Stimulated activated CD4-positive, alpha-beta T cell treated with anti-CD3 and anti-CD28 coated beads, Interleukin-4, amount 100 ng/mL, for 48 hours (primary cell): ENCODE results near the gene KIR2DL3.
"Not testable (repeated sequence)": the region's sequence is repeated elsewhere in the genome, so short reads cannot be mapped to it uniquely, and the experiment has no call there.

Experiments
- DNase-seq, 2 donors: peaks; one replicate each; pipeline ENCODE4 v3.0.0-alpha.2; 2020; ENCODE audit warnings: low read depth in 2 of 2

KIR2DL3 gene

DNA sequence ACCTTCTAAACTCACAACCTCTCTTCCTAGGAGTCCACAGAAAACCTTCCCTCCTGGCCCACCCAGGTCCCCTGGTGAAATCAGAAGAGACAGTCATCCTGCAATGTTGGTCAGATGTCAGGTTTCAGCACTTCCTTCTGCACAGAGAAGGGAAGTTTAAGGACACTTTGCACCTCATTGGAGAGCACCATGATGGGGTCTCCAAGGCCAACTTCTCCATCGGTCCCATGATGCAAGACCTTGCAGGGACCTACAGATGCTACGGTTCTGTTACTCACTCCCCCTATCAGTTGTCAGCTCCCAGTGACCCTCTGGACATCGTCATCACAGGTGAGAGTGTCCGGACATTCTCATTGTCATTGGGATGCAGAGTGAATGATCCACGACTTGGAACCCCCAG is 3.6 kb downstream of the KIR2DL3 start:
- not testable (repeated sequence) for DNase-seq

DNA sequence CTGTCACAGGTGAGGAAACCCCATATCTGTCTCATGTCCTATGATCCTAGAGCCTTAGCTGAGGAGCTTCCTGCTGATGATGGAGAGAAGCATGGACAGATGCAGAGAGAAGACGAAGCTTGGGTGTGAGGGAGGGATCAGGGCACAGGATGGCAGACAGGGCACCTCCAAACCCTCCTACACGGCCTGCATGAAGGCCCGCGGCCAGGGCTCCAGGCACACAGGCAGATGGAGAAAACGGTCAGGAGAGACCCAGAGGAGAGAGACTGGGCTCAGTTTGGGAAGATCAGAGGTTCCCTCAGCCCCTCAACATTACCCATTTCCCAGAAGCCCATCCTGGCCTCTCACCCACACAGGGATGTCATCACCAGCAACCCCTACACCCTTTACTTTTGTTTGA is 5.8 kb downstream of the KIR2DL3 start:
- not testable (repeated sequence) for DNase-seq

DNA sequence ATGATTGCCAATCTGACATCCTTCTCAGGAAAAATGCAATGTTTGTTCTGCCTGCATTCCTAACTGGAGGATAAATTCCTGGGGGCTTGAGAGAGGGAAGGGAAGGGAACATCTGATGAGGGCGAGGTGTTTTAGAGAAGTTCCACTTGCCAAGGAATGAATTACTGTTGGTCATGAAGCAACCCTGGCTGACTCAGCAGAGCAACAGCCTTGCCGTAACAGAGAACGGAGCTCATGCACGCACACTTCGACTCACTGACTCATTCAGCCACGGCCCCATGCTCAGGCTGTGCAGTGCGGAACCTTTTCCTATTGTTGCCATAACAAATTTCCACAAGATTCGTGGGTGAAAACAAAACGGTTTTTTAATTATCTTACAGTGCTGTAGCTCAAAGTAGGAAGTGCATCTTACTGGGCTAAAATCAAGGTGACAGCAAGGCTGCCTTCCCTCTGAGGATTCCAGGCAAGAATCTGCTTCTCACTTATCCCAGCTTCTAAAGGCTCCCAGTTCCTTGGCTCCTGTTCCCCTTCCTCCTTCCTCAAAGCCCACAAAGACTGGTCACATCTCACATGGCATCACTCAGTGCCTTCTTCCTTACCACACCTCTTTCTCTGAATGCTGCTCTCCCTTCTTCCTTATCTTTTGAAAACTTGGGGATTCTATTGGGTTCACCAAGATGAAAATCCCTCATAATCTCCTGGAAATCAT is 9.5 kb downstream of the KIR2DL3 start:
- DNase-seq: not testable (repeated sequence)

DNA sequence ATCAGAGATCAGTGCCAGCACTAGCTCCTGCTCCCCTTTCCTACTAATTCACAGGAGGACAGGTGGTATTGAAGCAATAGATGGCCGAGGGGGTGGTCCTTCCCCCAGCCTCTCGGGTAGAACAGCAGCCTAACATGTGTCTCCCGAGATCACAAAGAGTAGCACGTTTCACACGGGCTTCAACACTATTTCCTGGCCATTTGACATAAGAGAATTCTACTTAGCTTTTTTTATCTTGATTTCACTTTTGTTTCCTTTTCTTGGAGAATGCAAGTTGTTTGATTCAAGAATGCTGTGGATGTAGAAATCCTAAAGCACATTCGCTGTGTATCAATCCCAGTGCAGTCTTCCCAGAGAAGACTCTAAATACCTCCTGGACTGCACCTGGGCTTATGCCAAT is 12.0 kb downstream of the KIR2DL3 start:
- DNase-seq: not testable (repeated sequence)

DNA sequence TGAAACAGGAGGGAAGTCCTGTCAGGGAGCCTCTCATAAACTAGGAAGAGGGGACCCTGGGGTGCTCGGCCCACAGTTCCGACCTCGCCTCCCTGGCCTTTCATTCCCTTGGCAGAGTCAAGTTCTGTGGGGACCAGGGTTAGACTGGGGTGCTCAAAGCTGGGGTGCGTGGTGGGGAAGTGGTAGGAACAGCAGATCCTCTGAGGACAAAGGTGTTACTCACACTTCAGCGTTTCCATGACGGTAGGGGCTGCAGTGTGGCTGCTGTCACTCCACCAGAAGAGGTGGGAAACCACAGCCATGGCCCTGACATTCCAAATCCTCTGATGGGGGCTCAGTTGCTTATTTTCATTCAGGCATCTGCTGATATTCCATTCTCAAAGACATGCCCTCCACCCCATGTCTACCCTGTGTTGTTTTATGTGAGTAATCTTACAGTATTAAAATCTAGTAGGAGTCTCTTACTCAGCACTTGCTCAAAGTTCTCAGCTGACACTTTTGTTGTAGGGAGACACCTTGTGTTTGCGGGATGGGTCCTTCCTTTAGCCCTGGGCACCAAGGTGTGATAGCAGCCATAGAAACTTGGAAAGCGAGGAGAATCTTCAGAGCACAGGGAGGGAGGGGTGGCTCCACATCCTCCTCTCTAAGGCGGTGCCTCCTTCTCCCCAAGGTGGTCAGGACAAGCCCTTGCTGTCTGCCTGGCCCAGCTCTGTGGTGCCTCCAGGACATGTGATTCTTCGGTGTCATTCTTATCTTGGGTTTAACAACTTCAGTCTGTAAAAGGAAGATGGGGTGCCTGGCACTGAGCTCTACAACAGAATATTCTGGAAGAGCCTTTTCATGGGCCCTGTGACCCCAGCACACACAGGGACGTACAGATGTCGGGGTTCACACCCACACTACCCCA is 18.1 kb downstream of the KIR2DL3 start:
- DNase-seq: not testable (repeated sequence)

DNA sequence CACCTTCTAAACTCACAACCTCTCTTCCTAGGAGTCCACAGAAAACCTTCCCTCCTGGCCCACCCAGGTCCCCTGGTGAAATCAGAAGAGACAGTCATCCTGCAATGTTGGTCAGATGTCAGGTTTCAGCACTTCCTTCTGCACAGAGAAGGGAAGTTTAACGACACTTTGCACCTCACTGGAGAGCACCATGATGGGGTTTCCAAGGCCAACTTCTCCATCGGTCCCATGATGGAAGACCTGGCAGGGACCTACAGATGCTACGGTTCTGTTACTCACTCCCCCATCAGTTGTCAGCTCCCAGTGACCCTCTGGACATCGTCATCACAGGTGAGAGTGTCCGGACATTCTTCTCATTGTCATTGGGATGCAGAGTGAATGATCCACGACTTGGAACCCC is 20.3 kb downstream of the KIR2DL3 start:
- DNase-seq: not testable (repeated sequence)

DNA sequence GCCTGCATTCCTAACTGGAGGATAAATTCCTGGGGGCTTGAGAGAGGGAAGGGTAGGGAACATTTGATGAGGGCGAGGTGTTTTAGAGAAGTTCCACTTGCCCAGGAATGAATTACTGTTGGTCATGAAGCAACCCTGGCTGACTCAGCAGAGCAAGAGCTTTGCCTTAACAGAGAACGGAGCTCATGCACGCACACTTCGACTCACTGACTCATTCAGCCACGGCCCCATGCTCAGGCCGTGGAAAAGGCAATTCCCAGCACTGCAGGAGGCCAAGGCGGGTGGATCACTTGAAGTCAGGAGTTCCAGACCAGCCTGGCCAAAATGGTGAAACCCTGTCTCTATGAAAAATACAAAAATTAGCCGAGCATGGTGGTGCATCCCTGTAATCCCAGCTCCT is 25.9 kb downstream of the KIR2DL3 start:
- DNase-seq: not testable (repeated sequence)

DNA sequence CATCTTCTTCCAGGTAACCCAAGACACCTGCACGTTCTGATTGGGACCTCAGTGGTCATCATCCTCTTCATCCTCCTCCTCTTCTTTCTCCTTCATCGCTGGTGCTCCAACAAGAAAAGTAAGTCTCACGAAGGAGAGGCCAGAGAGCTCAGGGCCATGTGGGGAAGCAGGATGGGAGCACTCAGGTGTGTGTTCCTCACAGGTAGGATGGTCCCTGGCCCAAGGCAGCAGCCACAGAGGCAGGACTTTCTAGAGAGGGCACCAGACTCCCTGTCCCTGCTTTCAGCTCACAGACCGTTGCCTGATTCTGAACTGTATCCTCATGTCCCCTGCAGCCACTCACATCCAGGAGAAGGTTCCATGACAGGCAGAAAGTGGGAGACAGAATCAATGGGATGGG is 28.2 kb downstream of the KIR2DL3 start:
- not testable (repeated sequence) for DNase-seq

DNA sequence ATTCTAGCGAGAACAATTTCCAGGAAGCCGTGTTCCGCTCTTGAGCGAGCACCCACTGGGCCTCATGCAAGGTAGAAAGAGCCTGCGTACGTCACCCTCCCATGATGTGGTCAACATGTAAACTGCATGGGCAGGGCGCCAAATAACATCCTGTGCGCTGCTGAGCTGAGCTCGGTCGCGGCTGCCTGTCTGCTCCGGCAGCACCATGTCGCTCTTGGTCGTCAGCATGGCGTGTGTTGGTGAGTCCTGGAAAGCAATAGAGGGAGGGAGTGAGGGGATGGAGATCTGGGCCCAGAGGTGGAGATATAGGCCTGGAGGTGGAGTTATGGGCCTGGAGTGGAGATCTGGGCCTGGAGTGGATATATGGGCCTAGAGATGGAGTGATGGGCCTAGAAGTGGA is 31.3 kb downstream of the KIR2DL3 start, which contains the start of gene KIR2DL1:
KIR2DL1 (plus strand) TSS at position 148 of the 400 bp plus-strand sequence; CDS start at position 206, 58 bp downstream.
- DNase-seq: not testable (repeated sequence)

DNA sequence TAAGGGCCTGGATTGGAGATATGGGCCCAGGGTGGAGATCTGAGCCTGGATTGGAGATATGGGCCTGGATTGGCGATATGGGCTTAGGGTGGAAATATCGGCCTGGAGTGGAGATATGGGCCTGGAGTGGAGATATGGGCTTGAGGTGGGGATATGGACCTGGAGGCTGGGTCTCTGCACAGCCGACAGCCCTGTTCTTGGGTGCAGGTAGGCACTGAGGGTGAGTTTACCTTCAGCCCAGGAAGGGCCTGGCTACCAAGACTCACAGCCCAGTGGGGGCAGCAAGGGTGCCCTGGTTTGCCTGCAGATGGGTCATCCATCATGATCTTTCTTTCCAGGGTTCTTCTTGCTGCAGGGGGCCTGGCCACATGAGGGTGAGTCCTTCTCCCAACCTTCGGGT is 32.2 kb downstream of the KIR2DL3 start:
- not testable (repeated sequence) for DNase-seq

DNA sequence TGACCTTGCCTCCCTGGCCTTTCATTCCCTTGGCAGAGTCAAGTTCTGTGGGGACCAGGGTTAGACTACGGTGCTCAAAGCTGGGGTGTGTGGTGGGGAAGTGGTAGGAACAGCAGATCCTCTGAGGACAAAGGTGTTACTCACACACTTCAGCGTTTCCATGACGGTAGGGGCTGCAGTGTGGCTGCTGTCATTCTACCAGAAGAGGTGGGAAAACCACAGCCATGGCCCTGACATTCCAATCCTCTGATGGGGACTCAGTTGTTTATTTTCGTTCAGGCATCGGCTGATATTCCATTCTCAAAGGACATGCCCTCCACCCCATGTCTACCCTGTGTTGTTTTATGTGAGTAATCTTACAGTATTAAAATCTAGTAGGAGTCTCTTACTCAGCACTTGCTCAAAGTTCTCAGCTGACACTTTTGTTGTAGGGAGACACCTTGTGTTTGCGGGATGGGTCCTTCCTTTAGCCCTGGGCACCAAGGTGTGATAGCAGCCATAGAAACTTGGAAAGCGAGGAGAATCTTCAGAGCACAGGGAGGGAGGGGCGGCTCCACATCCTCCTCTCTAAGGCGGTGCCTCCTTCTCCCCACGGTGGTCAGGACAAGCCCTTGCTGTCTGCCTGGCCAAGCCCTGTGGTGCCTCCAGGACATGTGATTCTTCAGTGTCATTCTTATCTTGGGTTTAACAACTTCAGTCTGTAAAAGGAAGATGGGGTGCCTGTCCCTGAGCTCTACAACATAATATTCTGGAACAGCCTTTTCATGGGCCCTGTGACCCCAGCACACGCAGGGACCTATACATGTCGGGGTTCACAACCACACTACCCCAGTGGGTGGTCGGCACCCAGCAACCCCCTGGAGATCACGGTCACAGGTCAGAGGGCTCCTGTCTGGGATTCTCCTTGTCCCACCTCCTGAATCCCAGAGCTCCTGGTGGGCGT is 33.0 kb downstream of the KIR2DL3 start:
- not testable (repeated sequence) for DNase-seq

DNA sequence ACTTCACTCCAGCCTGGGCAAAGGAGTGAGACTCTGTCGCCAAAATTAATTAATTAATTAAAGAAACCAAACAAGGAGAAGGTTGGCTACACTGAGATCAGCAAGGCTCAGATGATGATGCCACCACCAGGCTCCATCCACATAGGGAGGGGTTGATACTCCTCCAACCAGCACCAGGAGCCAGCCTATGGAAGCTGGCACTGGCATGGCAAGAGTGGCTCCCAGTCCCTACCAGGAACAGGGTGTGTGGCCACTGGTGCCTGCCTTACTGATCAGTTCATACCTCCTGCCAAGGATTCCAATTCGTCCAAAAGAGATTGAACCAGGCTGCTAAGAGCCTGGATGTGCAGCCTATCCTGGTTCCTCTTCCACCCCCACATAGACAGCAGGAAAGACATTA is 34.4 kb downstream of the KIR2DL3 start:
- DNase-seq: not testable (repeated sequence)

DNA sequence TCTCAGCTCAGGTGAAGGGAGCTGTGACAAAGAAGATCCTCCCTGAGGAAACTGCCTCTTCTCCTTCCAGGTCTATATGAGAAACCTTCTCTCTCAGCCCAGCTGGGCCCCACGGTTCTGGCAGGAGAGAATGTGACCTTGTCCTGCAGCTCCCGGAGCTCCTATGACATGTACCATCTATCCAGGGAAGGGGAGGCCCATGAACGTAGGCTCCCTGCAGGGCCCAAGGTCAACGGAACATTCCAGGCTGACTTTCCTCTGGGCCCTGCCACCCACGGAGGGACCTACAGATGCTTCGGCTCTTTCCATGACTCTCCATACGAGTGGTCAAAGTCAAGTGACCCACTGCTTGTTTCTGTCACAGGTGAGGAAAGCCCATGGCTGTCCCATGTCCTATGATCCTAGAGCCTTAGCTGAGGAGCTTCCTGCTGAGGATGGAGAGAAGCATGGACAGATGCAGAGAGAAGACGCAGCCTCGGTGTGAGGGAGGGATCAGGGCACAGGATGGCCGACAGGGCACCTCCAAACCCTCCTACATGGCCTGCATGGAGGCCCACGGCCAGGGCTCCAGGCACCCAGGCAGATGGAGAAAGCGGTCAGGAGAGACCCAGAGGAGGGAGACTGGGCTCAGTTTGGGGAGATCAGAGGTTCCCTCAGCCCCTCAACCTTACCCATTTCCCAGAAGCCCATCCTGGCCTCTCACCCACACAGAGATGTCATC is 36.9 kb downstream of the KIR2DL3 start:
- DNase-seq: not testable (repeated sequence)

DNA sequence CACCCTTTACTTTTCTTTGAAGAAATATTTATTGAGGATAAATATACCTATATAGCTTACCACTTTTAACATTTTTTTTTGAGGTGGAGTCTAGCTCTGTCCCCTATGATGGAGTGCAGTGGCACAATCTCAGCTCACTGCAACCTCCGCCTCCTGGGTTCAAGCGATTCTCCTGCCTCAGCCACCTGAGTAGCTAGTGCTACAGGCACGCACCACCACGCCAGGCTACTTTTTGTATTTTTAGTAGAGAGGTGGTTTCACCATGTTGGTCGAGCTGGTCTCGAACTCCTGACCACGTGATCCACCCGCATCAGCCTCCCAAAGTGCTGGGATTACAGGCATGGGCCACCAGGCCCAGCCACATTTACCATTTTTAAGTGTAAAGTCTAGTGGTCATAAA is 37.5 kb downstream of the KIR2DL3 start:
- not testable (repeated sequence) for DNase-seq

DNA sequence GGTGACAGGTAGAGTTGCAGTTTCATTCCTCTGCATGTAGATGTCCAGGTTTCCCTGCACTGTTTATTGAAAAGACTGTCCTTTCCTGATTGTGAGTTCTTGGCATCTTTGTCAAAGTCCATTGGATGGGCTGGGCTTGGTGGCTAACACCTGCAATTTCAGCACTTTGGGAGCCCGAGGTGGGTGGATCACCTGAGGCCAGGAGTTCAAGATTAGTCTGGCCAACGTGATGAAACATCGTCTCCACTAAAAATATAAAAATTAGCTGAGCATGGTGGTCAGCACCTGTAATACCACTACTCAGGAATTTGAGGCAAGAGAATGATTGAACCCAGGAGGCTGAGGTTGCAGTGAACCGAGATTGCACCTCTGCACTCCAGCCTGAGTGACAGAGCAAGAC is 39.5 kb downstream of the KIR2DL3 start:
- DNase-seq: not testable (repeated sequence)

DNA sequence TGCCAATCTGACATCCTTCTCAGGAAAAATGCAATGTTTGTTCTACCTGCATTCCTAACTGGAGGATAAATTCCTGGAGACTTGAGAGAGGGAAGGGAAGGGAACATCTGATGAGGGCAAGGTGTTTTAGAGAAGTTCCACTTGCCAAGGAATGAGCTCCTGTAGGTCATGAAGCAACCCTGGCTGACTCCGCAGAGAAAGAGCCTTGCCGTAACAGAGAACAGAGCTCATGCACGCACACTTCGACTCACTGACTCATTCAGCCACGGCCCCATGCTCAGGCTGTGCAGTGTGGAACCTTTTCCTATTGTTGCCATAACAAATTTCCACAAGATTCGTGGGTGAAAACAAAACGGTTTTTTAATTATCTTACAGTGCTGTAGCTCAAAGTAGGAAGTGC is 40.6 kb downstream of the KIR2DL3 start:
- not testable (repeated sequence) for DNase-seq

DNA sequence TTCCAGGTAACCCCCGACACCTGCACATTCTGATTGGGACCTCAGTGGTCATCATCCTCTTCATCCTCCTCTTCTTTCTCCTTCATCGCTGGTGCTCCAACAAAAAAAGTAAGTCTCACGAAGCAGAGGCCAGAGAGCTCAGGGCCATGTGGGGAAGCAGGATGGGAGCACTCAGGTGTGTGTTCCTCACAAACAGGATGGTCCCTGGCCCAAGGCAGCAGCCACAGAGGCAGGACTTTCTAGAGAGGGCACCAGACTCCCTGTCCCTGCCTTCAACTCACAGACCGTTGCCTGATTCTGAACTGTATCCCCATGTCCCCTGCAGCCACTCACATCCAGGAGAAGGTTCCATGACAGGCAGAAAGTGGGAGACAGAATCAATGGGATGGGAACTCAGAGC is 44.6 kb downstream of the KIR2DL3 start:
- DNase-seq: not testable (repeated sequence)

DNA sequence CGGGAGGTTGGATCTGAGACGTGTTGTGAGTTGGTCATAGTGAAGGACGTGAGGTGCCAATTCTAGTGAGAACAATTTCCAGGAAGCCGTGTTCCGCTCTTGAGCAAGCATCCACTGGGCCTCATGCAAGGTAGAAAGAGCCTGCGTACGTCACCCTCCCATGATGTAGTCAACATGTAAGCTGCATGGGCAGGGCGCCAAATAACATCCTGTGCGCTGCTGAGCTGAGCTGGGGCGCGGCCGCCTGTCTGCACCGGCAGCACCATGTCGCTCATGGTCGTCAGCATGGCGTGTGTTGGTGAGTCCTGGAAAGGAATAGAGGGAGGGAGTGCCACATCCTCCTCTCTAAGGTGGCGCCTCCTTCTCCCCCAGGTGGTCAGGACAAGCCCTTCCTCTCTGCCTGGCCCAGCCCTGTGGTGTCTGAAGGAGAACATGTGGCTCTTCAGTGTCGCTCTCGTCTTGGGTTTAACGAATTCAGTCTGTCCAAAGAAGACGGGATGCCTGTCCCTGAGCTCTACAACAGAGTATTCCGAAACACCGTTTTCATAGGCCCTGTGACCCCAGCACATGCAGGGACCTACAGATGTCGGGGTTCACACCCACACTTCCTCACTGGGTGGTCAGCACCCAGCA is 47.9 kb downstream of the KIR2DL3 start:
- not testable (repeated sequence) for DNase-seq

DNA sequence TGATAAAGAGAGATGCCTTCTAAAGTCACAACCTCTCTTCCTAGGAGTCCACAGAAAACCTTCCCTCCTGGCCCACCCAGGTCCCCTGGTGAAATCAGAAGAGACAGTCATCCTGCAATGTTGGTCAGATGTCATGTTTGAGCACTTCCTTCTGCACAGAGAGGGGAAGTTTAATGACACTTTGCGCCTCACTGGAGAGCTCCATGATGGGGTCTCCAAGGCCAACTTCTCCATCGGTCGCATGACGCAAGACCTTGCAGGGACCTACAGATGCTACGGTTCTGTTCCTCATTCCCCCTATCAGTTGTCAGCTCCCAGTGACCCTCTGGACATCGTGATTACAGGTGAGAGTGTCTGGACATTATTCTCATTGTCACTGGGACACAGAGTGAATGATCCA is 49.8 kb downstream of the KIR2DL3 start:
- DNase-seq: not testable (repeated sequence)

DNA sequence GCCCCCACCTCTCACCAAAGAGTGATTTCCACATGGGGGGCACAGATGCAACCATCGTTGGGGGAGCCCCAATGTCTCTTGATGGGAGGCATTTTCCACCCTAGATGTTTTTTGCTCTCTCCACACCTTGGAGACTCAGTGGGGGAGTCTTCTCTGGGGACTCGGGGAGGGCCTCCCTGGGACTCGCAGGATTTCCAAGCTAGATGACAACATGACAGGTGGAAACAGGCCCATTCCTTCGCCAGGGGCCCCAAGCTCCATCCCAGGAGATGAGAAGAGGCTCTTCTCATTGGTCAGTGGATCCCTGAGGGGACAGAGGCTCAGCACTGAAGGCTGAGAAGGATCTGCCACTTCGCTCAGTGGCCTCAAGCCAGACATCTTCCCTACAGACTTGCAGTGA is 52.4 kb downstream of the KIR2DL3 start:
- no peak for DNase-seq
